Activated naive CD8-positive, alpha-beta T cell (primary cell): ENCODE results near the gene CRK.

ENCODE experiments used
- H3K27ac Mint-ChIP-seq: one replicate; pipeline ENCODE4 v1.8.0; 2021; ENCODE audit warnings: mixed read lengths
- H3K27me3 Mint-ChIP-seq: one replicate; pipeline ENCODE4 v1.8.0; 2021; ENCODE audit warnings: mixed read lengths
- H3K36me3 Mint-ChIP-seq: one replicate; pipeline ENCODE4 v1.8.0; 2021; ENCODE audit warnings: mixed read lengths
- H3K4me1 Mint-ChIP-seq: one replicate; pipeline ENCODE4 v1.8.0; 2021; ENCODE audit warnings: low read depth, mixed read lengths
- H3K4me3 Mint-ChIP-seq: one replicate; pipeline ENCODE4 v1.8.0; 2021; ENCODE audit warnings: mild to moderate bottlenecking, mixed read lengths
- H3K9me3 Mint-ChIP-seq: one replicate; pipeline ENCODE4 v1.8.0; 2021; ENCODE audit warnings: low read depth, mixed read lengths

Gene CRK

DNA sequence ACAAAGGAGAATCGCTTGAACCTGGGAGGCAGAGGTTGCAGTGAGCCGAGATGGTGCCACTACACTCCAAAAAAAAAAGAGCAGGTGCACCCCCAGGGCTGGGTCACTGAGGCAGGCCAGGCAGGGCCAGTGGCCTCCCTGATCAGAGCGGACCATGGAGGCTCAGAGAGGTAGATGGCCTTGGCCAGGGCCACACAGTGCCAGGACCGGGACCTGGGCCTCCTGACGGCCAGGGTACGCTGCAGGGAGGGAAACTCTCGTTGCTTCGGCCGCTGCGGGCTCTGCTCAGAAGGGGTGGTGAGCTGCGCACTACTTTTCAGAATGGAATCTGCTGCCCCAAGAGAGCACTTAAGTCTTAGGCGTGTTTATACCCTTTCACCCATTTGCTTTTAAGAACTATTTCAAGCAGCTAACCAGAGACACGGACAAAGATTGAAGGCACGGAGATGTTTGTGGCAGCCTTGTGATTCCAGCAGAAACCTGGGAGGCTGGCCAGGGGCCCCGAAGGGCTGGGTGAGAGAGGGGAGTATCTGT, 19.4 kb upstream of the CRK start:
- H3K4me3 Mint-ChIP-seq = no peak overlapping the region
- H3K9me3 Mint-ChIP-seq = no peaks in the 10 kb centered on the region
- H3K27me3 Mint-ChIP-seq = no peaks in the 10 kb centered on the region

DNA sequence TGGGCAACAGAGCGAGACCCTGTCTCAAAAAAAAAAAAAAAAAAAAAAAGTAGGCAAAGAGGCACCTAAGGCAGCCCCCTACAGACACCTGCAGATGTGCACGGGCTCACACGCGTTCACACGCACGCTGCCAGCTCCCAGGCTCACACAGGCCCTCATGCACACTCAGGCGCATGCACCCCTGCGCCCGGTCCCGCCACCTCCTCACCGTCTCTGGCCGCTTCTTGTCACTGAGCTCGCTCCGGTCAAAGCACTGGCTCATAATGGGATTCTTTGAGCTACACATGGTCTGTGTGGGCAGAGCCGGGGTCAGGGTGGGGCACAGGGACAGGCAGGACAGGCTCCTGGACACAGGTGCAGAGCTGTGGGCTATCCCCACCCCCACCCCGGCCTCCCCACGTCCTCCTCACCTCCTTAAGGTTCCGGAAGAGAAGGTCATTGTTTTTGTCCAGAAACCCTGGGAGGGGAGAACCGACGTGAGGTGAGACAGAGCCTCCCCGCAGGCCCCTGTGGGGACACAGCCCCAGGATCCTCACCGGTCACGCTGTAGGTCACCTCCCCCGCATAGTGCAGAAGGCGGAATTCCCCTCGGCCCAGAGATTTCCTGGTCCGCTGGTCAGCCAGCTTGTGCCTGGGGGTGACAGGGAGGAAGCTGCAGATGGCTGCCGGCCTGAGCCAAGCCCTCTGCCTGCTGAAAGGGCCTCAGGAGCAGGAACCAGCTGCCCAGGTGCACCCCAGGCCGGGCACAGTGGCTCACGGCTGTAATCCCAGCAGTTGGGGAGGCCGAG, 18.6 kb upstream of the CRK start:
- H3K27ac Mint-ChIP-seq = no peak overlapping the region
- H3K36me3 Mint-ChIP-seq = no peaks in the 10 kb centered on the region
- no peaks in the 10 kb centered on the region for H3K27me3 Mint-ChIP-seq
- H3K9me3 Mint-ChIP-seq = no peaks in the 10 kb centered on the region
- peaks cover 18% of the 10 kb centered on the region for H3K4me1 Mint-ChIP-seq
- H3K4me3 Mint-ChIP-seq = no peak overlapping the region

More for the DNA sequence above, 19.4 kb upstream of the CRK start:
- H3K27ac Mint-ChIP-seq = no peak overlapping the region
- no peaks in the 10 kb centered on the region for H3K36me3 Mint-ChIP-seq
- H3K4me1 Mint-ChIP-seq = peaks cover 18% of the 10 kb centered on the region

DNA sequence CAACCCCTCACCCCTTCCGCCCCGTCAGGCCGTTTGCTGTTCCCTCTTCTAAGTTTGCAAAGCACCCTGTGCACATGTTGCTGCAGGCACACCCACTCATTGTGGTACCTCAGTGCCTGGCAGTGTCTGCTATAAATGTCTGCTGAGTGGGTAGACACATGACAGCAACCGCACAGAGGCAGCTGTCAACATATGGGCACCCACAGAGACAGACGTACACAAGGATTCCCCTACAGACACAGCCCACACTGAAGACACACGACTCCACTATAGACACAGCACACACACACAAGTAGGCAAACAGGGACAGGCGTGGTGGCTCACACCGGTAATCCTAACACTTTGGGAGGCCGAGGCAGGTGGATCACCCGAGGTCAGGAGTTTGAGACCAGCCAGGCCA, 17.8 kb upstream of the CRK start:
- Mint-ChIP-seq H3K9me3 (no peaks in the 10 kb centered on the region), H3K4me1 (peaks cover 18% of the 10 kb centered on the region), H3K36me3 (no peaks in the 10 kb centered on the region), H3K4me3 (no peak overlapping the region), H3K27me3 (no peaks in the 10 kb centered on the region), H3K27ac (no peak overlapping the region)

DNA sequence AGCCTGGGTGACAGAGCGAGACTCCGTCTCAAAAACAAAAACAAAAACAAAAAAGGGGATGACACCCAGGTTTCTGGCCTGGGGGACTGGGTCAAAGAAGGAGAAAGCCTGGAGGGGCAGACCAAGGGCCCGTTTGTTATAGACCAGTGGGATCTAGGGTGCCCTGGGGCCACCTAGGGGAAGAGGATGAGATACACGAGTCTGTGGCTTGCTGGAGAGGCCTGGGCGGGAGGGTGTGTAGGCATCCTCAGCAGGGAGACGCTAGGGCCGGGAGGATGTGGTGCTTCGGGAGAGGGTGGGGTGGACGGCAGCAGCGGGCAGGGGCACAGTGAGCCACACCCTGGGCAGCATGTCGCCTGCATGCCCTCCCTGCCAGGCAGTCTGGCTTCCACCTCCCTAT, 17.1 kb upstream of the CRK start:
- no peak overlapping the region for H3K27ac Mint-ChIP-seq
- H3K36me3 Mint-ChIP-seq = no peaks in the 10 kb centered on the region
- H3K4me3 Mint-ChIP-seq = no peak overlapping the region
- peaks cover 18% of the 10 kb centered on the region for H3K4me1 Mint-ChIP-seq
- H3K9me3 Mint-ChIP-seq = no peaks in the 10 kb centered on the region
- H3K27me3 Mint-ChIP-seq = no peaks in the 10 kb centered on the region

DNA sequence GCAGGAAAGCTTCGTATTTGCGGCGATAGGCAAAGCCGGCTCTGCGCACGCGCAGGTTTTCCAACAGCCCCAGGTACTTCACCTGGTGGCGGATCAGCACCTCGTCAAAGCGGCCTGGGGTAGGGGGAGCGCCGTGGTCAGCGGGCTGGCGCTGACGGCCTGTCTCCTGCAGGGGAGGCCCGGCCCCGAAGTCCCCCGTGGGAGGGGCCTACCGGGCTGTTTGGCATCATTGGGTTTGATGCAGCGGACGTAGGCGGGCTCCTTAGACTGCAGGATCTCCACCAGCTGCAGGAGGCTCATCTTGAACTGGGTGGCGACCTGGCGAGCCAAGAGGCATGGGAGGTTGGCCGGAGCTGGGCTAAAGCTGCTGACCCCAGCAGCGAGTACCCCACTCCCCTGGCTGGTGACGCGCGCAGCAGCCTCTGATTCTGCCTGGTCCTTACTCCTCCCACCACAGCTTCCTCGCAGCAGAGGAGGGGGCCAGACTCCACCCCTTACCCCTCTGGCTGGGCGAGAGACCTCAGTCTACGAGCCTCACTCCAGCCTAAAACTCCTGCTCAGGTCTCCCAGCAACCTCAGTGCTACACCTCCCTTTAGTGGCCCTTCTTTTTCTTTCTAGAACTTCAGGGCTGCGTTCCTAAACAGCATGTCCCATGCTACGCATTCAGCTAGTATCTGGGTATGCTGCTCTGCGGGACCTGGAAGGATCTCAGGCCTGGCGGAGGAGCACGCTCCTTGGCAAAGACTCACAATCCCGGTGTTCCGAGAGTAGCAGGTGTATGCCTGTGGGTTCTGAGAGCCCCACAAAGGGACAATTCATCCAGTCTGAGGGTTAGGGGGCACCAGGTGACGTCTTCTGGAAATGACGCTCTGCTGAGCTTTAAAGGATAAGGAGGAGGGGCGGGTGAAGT, 16.1 kb upstream of the CRK start:
- H3K27ac Mint-ChIP-seq = no peak overlapping the region
- no peaks in the 10 kb centered on the region for H3K9me3 Mint-ChIP-seq
- no peak overlapping the region for H3K4me3 Mint-ChIP-seq
- H3K4me1 Mint-ChIP-seq = peaks cover 18% of the 10 kb centered on the region
- no peaks in the 10 kb centered on the region for H3K27me3 Mint-ChIP-seq
- H3K36me3 Mint-ChIP-seq = no peaks in the 10 kb centered on the region

DNA sequence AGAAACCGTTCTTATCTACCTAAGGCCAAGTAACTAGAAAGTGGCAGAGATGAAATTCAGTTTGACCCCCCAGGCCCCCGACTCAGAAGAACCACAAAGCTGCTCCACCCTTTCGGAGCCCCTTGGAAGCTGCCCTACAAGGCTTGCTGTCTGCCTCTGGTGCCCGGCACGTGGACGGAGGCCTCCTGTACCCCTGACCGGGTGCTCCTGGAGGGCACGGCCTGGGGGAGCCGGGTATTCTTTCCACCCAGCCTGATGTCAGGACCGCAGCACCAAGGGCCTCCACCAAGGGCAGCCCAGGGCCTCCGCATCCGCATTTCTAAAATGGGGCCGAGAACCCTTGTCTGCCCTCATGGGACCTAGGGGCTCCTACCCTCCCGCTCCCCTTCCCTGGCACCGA, 15.5 kb upstream of the CRK start:
- H3K9me3 Mint-ChIP-seq = no peaks in the 10 kb centered on the region
- no peaks in the 10 kb centered on the region for H3K36me3 Mint-ChIP-seq
- no peak overlapping the region for H3K4me3 Mint-ChIP-seq
- H3K27me3 Mint-ChIP-seq = no peaks in the 10 kb centered on the region
- peaks cover 18% of the 10 kb centered on the region for H3K4me1 Mint-ChIP-seq
- H3K27ac Mint-ChIP-seq = no peak overlapping the region

DNA sequence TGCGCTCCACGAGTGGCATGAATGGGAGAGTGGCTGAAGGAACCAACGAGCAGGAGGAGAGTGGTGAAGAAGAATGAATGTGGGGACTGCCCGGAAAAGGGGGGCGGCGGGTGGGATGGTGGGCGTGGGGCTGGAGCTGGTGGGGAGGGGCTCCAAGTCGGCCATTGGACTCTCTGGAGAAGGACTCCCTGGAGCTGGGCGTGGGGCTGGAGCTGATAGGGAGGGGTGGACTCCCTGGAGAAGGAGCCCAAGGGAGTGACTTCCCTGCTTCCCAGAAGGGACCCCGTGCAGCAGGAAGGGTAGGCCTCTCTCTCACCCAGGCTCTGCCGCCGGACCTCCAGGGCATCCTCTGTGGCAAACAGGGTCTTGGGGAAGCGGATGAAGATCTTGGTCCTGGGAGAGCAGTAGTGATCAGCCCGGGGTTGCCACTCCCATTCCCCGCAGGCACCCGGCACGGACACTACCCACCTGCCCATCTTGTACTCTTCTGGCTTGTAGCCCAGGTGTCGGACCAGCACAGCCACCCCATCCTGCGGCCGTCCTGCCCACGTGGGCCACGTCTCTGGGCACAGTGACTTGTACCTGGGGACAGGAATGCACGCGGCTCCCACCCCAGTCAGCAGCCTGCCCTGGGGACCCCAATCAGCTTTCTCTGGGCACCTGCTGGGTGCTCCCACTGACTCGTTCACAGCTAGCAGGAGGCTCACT, 14.9 kb upstream of the CRK start:
- Mint-ChIP-seq H3K27ac (no peak overlapping the region), H3K36me3 (no peaks in the 10 kb centered on the region), H3K4me1 (peaks cover 18% of the 10 kb centered on the region), H3K27me3 (no peaks in the 10 kb centered on the region), H3K9me3 (no peaks in the 10 kb centered on the region), H3K4me3 (no peak overlapping the region)

DNA sequence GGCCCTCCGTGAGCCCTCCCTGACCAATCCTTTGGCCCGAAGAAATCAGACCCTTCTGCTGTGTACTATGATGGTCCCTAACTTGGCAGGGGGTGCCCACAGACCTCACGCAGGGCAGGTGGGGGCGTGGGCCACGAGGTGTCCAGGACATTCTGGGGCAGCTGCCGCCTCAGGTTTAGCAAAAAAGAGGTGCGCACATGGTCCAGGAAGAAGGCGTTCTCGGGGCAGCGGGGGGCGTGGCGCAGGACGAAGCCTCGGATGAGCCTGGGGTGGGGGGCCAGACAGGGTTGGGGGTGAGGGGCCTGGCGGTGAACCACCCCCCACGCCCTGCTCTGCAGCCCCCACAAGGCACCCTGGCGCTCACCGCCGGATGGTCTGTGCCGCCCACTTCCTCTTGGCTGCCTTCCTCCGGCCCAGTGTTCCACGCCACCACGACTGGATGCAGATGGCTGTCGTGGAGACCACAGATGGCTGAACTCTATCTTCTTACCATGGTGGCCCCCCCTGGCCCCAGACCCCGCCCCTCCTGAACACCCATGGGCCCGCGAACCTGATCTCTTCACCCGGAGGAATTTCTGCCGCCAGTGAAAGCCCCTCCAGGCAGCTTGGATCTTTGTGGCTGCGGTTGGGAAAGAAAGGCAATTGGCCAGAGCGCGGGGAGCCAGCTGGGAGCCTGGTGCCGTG, 14.2 kb upstream of the CRK start:
- Mint-ChIP-seq H3K27ac (no peak overlapping the region), H3K9me3 (no peaks in the 10 kb centered on the region), H3K36me3 (no peaks in the 10 kb centered on the region), H3K27me3 (no peaks in the 10 kb centered on the region), H3K4me1 (peaks cover 18% of the 10 kb centered on the region), H3K4me3 (no peak overlapping the region)

DNA sequence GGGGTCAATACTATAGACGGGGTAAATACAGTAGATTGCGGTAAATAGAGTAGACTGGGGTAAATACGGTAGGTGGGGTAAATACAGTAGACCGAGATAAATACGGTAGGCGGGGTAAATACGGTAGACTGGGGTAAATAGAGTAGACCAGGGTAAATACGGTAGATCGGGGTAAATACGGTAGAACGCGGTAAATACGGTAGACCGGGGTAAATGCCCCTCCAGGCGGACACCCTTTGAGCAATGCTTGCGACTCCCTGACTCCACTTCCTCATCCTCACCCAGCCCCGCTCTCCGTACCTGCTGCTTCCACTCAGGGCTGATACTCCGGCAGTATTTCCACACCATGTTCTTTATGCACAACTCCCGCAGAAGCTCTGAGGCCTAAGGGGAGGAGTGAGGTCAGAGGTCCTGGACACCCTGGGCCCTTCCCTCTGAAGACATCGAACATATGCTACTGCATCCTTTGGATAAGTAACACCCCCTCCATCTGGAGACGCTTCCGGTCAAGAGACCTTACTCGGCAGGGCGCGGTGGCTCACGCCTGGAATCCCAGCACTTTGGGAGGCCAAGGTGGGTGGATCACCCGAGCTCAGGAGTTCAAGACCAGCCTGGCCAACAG, 13.3 kb upstream of the CRK start:
- H3K27ac Mint-ChIP-seq = no peak overlapping the region
- H3K4me1 Mint-ChIP-seq = peaks cover 18% of the 10 kb centered on the region
- H3K36me3 Mint-ChIP-seq = no peaks in the 10 kb centered on the region
- no peaks in the 10 kb centered on the region for H3K9me3 Mint-ChIP-seq
- no peaks in the 10 kb centered on the region for H3K27me3 Mint-ChIP-seq
- H3K4me3 Mint-ChIP-seq = no peak overlapping the region

DNA sequence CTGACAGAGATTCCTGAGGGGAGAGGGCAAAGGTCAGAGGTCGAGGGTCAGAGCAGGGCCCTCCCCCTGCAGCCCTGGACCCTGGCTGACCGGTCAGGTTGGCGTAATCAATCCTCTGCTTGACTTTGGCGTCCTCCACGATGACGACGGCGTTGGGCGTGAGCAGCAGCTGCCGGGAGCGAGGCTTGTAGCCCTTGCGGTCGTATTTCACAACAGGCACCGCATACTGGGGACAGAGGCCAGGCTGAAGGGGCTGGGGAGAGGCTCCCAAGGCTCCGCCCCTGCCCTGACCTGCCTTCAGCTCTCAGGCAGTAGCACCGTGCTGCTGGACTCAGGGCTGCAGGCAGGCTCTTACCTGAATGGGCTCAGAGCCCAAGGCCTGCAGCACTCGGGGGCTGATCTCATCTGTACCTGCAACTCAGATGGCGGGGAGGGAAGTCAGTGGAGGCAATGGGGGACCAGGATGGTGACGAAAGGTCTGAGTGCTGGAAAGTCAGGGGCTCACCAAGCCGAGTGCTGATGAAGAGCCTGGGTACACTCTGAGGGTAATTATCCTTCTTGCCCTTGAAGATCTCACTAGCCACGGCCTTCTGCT, 12.0 kb upstream of the CRK start:
- no peaks in the 10 kb centered on the region for H3K27me3 Mint-ChIP-seq
- H3K4me3 Mint-ChIP-seq = no peak overlapping the region
- no peaks in the 10 kb centered on the region for H3K36me3 Mint-ChIP-seq
- no peak overlapping the region for H3K27ac Mint-ChIP-seq
- H3K9me3 Mint-ChIP-seq = no peaks in the 10 kb centered on the region
- H3K4me1 Mint-ChIP-seq = peaks cover 13% of the 10 kb centered on the region

DNA sequence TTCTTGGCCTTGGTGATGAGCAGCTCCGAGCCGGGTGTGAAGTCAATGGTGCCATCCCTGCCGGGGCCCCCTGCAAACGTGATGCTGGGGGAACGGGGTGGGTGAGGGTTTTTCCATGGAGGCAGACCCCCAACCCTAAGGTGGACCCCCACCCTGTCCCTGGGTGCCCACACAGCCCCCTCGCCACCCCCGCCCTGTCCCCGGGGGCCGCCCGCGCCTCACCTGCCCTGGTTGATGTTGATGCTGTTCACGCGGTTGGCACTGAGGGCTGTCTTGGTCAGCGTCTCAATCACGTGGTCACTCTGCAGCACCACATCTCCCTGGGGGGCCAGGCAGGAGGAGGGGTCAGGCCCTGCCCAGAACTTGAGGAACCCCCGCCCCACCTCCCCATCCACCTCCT, 11.2 kb upstream of the CRK start:
- H3K9me3 Mint-ChIP-seq = no peaks in the 10 kb centered on the region
- H3K36me3 Mint-ChIP-seq = no peaks in the 10 kb centered on the region
- no peak overlapping the region for H3K4me3 Mint-ChIP-seq
- no peaks in the 10 kb centered on the region for H3K27me3 Mint-ChIP-seq
- H3K27ac Mint-ChIP-seq = no peak overlapping the region
- peaks cover 14% of the 10 kb centered on the region for H3K4me1 Mint-ChIP-seq

DNA sequence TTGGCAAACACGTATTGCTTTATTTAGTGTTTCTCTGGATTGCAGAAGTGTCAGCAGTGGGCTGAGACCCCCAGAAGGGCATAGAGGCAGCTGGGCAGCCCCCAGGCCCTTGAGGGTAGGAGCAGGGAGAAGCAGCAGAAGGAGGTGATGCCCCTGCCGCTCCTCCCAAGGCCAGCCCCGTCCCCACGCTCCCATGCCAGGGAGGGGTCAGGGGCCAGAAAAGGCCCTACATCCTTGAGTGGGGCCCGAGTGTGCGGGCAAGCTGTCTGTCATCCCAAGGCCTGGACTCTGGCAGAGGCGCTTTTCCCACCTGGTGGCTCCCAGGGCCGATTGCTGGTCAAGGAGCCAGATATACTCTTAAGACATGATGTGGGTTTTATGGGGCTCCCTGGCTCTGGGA, 8.2 kb upstream of the CRK start:
- Mint-ChIP-seq H3K4me1 (peaks cover 28% of the 10 kb centered on the region), H3K9me3 (no peaks in the 10 kb centered on the region), H3K36me3 (no peaks in the 10 kb centered on the region), H3K27me3 (peaks cover 6% of the 10 kb centered on the region), H3K27ac (no peak overlapping the region), H3K4me3 (no peak overlapping the region)

DNA sequence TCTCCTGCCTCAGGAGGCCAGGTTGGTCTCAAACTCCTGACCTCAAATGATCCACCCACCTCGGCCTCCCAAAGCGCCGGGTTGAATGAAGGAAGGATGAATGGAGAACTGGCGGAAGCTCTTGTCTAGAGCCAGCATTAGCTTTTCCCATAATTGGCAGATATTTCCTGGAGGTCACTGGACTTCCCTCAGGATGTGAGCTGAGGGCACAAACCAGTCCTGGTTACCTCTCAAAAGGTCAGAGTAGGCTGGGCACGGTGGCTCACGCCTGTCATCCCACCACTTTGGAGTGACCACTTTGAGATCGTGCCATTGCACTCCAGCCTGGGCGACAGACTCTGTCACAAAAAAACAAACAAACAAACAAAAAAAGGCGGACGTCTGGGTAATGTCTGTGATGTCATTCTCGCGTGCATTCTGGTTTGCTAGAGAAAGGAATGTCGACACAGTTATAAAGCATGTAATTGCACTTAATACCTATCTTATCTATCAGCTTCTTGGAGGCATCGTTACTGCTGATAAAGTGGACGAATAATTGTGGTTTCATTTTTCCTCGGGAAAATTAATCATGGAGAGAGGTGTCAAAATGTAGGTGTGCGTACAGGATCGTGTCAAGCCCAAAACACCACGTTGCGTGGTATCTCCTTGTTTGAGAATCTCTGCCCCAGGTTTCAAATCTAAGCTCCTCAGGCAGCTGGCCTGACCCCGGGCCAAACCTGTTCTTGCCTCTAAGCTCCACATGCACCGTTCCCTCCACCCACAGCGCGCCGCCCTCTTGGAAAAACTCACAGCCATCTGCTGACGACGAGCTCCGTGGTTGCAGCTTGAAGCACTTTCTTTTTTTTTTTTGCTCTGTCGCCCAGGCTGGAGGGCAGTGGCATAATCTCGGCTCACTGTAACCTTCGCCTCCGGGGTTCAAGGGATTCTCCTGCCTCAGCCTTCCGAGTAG, 6.4 kb upstream of the CRK start:
- Mint-ChIP-seq H3K27me3 (peaks cover 6% of the 10 kb centered on the region), H3K36me3 (no peaks in the 10 kb centered on the region), H3K4me3 (peak overlapping the region; percentile 75), H3K9me3 (no peaks in the 10 kb centered on the region), H3K27ac (peak overlapping the region; percentile 75), H3K4me1 (peaks cover 30% of the 10 kb centered on the region)
